Brain pericyte (primary cell): ENCODE data around the gene HAS3.
"Not testable (repeated sequence)": the region's sequence is repeated elsewhere in the genome, so short reads cannot be mapped to it uniquely, and the experiment has no call there.

Experiments
- DNase-seq: peaks from one replicate; pipeline ENCODE4 v3.0.0-alpha.2; 2012; ENCODE audit warnings: low read depth, low spot score

Gene HAS3, protein sequence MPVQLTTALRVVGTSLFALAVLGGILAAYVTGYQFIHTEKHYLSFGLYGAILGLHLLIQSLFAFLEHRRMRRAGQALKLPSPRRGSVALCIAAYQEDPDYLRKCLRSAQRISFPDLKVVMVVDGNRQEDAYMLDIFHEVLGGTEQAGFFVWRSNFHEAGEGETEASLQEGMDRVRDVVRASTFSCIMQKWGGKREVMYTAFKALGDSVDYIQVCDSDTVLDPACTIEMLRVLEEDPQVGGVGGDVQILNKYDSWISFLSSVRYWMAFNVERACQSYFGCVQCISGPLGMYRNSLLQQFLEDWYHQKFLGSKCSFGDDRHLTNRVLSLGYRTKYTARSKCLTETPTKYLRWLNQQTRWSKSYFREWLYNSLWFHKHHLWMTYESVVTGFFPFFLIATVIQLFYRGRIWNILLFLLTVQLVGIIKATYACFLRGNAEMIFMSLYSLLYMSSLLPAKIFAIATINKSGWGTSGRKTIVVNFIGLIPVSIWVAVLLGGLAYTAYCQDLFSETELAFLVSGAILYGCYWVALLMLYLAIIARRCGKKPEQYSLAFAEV

DNA sequence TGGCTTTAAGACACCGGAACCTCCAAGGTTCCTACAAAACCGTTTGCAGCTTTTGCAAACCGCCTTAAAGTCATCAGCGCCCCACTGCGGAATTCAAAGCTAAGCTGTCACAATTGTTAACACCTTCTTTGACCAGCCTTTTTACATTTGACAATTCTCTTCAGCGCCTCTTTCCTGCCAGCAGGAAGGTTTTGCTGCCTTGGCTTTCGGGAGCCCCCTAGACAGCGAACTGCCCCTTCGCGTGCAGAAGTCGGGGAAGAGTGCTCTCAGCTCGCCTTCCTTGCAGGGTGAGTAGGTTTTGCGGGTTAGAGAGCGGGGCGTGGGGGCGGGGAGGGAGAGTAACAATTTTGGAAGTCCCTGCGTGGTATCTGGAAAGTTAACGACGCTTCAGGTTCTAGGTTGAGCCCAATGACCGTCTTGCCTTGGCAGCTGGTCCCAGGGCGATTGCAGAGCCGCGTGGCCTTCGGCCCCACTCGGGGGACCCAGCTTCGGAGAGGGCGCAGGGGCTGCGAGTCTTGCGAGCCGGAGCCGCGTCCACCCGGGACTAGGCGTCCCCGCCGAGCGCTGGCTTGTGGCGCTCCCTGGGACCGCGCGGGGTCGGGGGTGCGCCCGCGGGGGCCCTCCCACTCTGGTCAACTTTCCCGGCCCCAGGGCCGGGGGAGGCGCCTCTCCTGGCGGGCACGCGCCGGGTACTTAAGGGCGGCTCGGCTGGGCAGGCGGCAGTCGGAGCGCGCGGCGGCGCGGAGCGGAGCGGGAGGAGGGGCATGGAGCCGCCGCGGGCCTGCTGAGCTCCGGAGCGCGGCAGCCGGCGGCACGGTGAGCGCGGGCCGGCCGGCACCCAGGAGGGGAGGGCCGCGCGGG lies at the start of gene HAS3:
TSS of gene HAS3 (plus strand) at position 153 of the 861 bp plus-strand sequence. CDS start 3,743 bp downstream, outside the sequence.
- no peak for DNase-seq

DNA sequence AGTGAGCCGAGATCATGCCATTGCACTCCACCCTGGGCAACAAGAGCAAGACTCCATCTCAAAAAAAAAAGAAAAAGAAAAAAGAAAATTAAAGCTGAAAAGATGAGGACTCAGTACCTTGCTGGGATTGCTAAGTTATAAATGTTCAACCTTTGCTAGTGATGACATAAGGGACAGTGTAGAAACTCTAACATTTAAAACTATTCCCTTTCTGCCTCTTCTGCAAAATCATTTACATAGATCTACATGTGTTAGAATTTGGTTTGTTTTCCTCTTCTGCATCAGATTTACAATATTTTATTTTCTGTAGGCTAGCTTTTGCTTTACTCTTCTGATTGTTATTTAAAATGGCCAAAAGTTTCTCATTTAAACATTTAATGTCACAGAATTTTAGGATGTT lies 49.5 kb upstream of the HAS3 start:
- no peak for DNase-seq

DNA sequence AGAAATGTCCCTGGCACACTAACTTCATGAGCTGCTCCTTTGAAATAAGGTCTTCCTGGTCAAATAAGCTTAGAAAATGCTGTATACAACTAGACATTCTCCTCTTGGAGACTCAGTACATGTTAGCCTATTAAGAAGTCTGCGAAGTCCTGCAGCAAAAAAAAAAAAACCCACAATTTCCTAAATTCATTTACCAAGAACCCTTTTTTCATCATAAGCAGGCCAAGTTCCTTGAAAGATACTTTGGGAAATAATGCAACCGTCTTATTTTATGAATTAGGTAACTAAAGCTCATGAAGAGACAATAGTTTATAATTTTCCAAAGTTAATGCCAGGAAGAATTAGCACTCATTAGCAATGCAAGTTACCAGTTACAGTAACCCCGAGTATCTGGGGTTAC lies 49.0 kb upstream of the HAS3 start:
- no peak for DNase-seq

- no peak for DNase-seq
Observed at GRCh38 chr16:69057400-69058378, 47.8 kb upstream of the HAS3 start.

DNA sequence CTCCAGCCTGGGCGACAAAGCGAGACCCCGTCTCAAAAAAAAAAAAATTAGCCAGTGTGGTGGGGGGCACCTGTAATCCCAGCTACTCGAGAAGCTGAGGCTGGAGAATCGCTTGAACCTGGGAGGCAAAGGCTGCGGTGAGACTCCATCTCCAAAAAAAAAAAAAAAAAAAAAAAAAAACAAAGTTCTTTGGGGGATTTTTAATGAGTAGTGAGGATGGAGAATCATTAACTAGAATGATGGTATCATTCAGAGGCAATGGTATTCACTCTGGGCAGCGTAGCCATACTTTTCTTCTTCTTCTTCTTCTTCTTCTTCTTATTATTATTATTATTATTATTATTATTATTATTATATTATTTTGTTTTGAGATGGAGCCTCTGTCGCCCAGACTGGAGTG lies 42.0 kb upstream of the HAS3 start:
- DNase-seq = not testable (repeated sequence)

DNA sequence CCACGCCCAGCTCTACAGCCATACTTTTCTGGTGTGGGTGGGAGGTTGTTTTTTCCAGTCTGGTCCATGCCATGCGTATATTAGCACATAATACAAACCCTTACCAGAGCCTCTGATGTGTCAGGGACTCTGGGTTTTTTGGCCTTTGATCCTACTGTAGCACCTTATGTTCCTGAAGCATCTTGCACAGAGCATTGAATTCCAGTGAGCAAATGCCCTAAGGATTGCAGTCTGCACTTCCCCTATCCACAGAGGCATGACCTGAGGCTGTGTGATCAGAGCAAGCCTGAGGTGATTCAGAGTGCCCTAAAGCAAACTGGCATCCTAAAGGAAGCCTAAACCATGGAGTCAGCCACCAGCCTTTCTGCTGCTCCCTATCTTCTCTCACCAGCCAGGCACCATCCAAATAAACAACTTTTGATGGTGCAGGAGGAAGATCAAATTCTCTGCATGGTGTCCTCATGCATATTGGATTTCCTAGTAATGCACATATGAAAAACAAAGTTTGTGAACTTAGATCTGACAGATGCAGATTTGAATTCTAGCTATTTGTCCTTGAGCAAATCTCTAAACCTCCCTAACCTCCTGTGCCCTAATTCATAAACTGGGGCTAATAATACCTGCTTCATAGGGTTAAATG lies 41.2 kb upstream of the HAS3 start:
- no peak for DNase-seq

DNA sequence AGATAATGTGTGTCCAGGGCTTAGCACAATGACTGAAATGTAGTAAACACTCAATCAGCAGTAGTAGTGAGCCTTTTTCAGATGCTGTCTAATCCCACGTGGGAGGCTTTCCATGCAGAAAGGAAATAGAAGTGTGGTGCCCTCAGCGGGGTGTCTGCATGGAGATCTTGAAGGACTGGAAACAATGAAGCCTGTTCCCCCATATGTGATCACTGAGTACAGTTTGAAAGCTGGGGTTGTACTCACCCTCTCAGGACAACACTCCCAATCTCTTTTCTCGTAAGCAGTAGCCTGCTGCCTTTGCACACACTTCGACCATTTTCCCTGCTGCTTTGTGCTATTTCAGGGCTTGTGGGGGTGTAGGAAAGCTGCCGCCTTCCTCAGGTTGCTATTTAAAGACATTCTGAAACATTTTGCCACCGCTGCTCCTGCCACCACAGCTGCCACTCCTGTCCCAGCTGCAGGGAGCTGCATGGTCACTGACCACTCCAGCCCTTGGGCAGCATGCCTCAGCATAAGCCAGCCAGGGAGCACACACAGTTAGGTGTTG lies 40.6 kb upstream of the HAS3 start:
- DNase-seq = no peak

- no peak for DNase-seq
Observed at GRCh38 chr16:69069504-69069903, 35.9 kb upstream of the HAS3 start.

GRCh38 chr16:69071036-69071435 lies 34.4 kb upstream of the HAS3 start:
- no peak for DNase-seq

GRCh38 chr16:69072640-69072974 lies 32.8 kb upstream of the HAS3 start:
- DNase-seq = no peak

DNA sequence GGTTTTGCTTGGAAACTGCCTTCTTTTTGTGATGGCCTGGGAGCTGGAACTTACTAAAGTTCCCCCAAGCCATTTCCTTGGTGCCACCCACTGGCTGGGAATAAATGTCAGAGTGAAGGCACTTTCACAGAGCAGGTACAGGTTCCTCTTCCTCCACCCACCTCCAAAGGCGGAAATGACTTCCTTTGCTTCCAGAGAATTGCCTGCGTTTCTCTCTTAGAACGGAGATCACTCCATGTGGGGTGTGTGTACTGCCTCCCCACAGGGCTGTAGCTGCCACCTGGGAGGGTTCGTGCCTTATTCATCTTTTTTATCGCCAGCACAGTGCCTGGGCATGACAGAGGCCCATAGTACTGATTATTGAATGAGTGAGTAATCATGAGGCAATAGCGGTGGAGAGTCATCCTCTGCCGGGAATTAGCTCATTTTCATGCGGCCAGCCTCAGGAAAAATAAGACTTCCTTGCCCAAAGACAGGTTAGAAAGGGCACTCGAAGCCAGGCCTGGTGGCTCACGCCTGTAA lies 32.2 kb upstream of the HAS3 start:
- DNase-seq = no peak

DNA sequence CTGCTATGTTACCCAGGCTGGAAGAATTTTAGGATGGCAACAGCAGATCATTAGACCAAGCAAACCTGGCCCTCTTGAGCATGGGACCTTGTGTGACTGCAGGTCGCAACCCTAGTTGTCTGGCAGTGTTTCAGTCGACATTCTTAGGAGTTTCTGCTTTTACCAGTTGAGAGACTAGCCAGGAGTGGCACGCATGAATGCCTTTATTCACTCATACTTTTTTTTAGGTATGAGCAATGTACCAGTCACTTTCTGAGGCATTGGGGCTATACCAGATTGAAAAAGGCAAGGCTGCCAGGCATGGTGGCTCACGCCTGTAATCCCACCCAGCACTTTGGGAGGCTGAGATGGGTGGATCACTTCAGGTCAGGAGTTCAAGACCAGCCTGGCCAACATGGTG lies 28.2 kb upstream of the HAS3 start:
- no peak for DNase-seq

- no peak for DNase-seq
Observed at GRCh38 chr16:69078073-69078472, 27.4 kb upstream of the HAS3 start.

GRCh38 chr16:69079697-69080096 lies 25.8 kb upstream of the HAS3 start:
- no peak for DNase-seq

DNA sequence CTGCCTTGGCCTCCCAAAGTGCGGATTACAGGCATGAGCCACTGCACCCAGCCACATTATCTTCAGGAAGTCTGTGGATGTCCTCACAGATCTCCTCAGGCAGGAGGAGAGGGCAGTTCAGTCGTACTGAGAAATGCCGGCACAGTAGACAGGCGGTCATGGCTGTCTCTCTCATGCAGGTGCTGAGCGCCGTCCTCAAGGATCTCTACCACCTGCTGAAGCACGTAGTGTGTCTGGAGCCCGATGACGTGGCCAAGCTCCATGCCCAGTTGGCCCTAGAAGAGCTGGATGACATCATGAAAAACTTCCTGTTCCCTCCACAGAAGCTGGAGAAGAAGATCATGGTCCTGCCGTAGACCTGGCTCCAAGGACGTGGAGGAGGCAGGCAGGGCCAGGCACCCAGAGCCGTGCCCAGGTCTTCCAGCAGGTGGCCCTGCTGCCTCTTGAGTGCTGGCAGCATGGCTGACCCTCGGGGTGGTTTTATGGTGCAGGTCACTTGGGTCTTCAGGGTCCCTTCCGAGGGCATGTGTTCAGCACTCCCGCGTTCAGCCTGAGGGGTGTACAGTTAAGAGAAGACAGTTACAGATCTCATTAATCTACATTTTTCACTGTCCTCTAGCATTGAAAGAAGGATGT lies 22.0 kb upstream of the HAS3 start:
- no peak for DNase-seq

DNA sequence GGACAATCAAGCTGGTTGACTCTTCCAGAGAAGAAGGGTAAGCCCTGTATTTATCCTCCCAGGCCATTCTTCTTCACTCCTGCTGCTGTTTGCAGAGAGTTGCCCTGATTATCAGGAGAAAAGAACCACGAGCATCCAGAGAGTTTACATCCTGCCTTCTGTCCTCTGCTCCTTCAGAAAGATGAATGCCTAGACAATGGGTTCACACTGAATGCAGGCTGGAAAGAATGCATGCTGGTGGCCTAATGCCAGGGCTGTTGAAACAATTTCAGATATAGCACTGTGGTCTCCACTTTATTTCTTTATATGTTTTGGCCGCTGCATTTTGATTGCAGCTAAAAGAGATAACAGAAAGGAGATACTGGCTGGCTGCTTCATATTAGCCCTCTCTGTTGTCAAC lies 21.2 kb upstream of the HAS3 start:
- DNase-seq = no peak

DNA sequence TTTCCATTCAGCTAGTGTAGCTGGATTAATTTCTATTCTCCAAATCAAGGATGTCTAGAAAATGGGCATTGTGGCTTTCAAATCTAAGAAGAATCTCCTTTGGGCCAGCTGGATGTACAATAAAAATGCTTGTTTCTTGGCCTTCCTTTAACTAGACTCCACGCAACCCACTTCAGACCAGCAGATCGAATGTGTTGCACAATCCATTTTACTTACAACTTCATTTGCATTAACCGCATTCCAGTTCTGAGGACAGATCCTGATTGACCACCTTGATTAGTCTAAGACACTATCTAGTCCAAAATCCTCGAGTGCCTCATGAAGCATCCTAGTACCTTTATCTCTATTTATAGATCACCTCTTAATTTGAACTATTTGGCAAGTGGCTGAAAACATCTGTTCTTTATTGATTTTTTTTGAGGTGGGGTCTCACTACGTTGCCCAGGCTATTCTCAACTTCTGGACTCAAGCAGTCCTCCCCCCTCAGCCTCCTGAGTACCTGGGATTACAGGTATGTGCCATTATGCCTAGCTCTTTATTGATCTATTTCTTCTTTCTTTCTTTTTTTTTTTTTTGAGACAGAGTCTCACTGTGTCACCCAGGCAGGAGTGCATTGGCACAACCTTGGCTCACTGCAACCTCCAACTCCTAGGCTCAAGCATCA lies 20.3 kb upstream of the HAS3 start:
- DNase-seq = no peak

- DNase-seq = no peak
Observed at GRCh38 chr16:69087161-69087581, 18.3 kb upstream of the HAS3 start.

DNA sequence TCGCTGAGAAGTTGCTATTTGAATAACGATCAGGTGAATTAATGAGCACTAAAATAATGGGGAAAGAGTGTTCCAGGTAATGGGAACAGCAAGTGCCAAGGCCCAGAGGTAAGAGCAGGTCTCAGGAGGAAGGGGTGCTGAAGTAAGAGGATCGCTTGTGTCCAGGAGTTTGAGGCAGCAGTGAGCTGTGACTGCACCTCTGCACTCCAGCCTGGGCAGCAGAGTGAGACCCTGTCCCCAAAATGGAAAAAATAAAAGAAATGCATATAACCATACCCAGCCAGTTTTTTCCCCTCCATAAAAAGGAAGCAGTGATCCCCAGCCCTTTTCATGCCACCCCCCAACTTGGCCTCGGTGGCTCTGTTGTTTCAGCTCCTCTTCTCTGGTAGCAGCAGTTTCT lies 16.8 kb upstream of the HAS3 start:
- DNase-seq = no peak
